ENCODE data around the gene EVX2. TPM values are rescaled to one million over a fixed set of nuclear protein-coding genes. Genes with fewer than 3 reads are reported as not detected.

Gene EVX2
- total RNA-seq, 8 experiments from 2014 or later, result 0.04 to 0.21 (median 0.09) TPM; not detected in 1

Other genes with a start within 250 kb of the EVX2 start
- gene LNPK, start 81.7 kb downstream of the EVX2 start, total RNA-seq, result 10 to 100 TPM; 12.4 to 51.7 (median 34.9) TPM
- 1 to 10 TPM in 1 of 8 experiments, under 1 TPM in 5, not detected in 2; 0.05 to 7.1 (median 0.28) TPM for gene HOXD13, start 8.8 kb upstream of the EVX2 start, total RNA-seq
- gene HOXD12, start 15.8 kb upstream of the EVX2 start, total RNA-seq, result 1 to 10 TPM in 1 of 8 experiments, under 1 TPM in 2, not detected in 5; 0.13 to 1.2 (median 0.33) TPM
- 10 to 100 TPM in 1 of 8 experiments, under 1 TPM in 2, not detected in 5; 0.42 to 38.1 (median 0.52) TPM for gene HOXD11, start 23.3 kb upstream of the EVX2 start, total RNA-seq
- gene HOXD10, start 32.8 kb upstream of the EVX2 start, total RNA-seq, result 10 to 100 TPM in 1 of 8 experiments, 1 to 10 TPM in 1, under 1 TPM in 4, not detected in 2; 0.11 to 22.3 (median 0.61) TPM
- 10 to 100 TPM in 1 of 8 experiments, 1 to 10 TPM in 7; 2.9 to 11.9 (median 5.7) TPM for gene HOXD9, start 38.8 kb upstream of the EVX2 start, total RNA-seq
- gene HOXD8, start 45.7 kb upstream of the EVX2 start, total RNA-seq, result 10 to 100 TPM; 18.1 to 45.0 (median 28.9) TPM
- gene HOXD4, start 67.6 kb upstream of the EVX2 start, total RNA-seq, result 10 to 100 TPM in 7 of 8 experiments, 1 to 10 TPM in 1; 6.6 to 51.2 (median 20.2) TPM
- 10 to 100 TPM in 6 of 8 experiments, 1 to 10 TPM in 2; 8.9 to 47.6 (median 22.3) TPM for gene HOXD3, start 73.3 kb upstream of the EVX2 start, total RNA-seq
- gene HOXD1, start 104.7 kb upstream of the EVX2 start, total RNA-seq, result 1 to 10 TPM in 7 of 8 experiments, under 1 TPM in 1; 0.43 to 6.2 (median 2.6) TPM
- 10 to 100 TPM; 46.0 to 69.5 (median 59.2) TPM for gene MTX2, start 185.5 kb upstream of the EVX2 start, total RNA-seq